CD4-positive, alpha-beta T cell treated with Interleukin-4 for 1 hour (primary cell): ENCODE measurements around the gene ELFN1.

ENCODE experiments used
- DNase-seq, 2 donors: peaks; one replicate each; pipeline ENCODE4 v3.0.0-alpha.2; 2020 to 2022

Gene ELFN1

GRCh38 chr7:1729773-1730172, 59.7 kb downstream of the ELFN1 start:
- DNase-seq: no peak

- DNase-seq: no peak
Observed at GRCh38 chr7:1732072-1732471, 62.0 kb downstream of the ELFN1 start.

GRCh38 chr7:1732645-1733044, 62.6 kb downstream of the ELFN1 start:
- no peak for DNase-seq

GRCh38 chr7:1733206-1733907, 63.3 kb downstream of the ELFN1 start:
- DNase-seq: no peak

- no peak for DNase-seq
Observed at GRCh38 chr7:1733908-1734730, 64.0 kb downstream of the ELFN1 start.

- no peak for DNase-seq
Observed at GRCh38 chr7:1735262-1735661, 65.2 kb downstream of the ELFN1 start.

DNA sequence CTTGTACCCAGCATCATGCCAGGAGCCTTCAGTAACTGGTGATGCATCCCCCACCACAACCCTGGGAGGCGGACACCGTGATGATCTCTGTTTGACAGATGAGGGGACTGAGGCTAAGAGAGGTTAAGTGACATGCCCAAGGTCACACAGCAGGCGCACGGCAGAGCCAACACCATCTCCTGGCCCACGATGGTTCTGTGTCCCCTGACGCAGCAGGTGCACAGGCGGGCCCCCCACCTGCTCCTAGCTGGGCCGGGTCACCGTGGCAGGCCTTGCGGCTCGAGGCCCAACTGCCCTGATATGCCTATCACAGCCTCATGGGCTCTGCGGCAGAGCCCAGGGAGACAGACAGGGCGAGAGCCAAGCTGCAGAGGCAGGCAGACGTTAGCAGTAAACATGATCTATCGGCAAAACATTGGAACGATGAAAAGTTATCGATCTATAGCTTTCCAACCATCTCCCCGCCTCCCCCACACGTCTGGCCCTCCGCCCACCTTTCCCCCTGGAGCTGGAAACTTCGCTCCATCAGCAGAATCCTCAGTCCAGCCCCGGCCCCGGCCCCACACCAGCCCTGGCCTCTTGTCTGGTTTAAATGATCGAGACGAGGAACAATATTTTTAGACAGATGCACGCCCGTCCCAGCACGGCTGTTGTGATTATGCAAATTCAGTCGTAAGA, 65.9 kb downstream of the ELFN1 start:
- no peak for DNase-seq

- no peak for DNase-seq
Observed at GRCh38 chr7:1736484-1736817, 66.4 kb downstream of the ELFN1 start.

DNA sequence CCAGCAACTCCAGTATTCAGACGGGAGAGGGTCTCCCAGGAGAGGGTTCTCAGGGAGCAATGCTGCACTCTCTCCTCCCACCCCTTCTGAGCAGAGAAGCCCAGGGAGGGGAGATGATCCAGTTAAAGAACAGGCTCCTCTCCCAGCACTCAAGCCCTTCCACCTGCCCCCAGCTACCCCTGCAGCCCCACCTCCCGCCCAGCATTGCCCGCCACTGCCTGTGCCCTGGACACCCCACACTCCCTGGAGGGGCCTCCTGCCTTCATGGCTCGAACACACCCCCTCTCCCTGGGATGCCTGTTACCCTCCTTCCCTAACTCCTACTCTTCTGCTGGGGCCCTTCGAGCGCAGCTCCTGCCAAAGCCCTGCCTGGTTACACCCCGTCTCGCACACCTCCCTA, 66.8 kb downstream of the ELFN1 start:
- DNase-seq: no peak

DNA sequence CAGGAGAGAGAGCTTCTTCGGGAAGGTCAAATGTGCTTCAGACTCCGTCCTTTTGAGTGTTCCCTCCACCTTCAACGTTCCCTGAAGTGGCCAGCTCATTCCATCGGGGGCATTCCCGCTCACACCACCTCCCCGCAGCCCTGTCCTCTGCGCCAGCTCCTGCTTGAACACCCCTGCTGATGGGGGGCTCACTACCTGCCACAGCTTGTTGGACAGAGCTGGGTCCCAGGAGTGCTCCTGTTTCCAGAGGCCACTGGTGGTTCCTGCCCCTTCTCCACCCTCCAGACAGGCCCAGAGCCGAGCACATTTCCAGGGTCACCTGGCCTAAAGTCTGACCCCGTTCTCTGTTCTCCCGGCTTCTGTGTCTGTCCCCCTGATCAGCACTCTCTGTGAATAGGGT, 67.4 kb downstream of the ELFN1 start:
- DNase-seq: no peak

- DNase-seq: no peak
Observed at GRCh38 chr7:1737956-1738355, 67.9 kb downstream of the ELFN1 start.

DNA sequence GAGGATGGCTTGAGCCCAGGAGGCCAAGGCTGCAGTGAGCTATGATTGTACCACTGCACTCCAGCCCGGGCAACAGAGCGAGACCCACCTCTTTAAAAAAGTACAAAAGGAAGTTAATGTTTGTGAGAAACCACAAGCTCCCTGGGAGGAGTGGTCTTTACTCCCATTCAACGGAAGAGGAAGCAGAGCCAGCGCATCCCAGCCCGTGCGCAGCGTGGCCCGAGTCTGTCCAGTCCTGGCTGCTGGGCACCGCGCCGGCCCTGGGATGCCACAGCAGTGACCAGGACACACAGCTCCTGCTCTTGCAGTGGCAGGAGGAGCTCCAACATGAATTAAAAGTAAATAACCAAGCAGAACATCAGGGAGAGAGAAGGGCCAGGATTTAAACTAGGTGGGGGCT, 68.4 kb downstream of the ELFN1 start:
- no peak for DNase-seq

DNA sequence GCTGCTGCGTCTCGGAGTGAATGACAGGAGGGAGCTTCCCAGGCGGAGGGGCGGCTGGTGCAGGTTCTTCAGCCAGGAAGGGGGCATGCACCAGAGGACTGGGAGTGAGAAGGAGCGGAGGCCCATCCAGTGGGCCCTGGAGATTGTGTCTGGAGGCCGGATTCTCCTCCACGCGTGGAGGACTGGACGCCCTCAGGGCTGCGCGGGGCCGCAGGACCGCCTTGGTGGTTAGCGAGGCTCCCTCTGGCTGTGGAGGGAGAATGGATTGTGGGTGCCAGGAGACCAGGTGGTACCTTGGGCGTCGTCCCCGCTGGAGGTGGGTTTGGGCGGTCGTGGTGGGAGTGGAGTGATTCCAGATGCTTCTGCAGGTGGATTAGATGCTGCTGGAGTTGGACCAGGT, 68.9 kb downstream of the ELFN1 start:
- no peak for DNase-seq

DNA sequence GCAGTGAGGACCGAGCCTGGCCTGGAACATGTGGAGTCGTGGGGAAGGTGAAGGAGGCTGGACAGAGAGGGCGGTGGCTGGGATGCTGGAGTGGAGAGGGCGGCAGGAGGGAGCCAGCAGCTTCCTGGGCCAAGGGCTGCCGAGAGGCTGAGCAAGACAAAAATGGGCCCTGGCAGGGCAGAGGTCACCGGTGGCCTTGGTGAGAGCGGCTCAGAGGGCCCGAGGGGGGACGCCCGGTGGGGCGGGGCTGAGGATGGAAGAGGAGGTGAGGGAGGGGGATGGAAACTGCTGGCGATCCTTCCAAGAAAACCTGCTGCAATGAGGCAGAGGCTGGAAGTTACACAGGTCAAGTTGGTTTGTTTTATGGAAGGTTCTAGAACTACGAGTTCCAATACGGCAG, 69.5 kb downstream of the ELFN1 start:
- no peak for DNase-seq

DNA sequence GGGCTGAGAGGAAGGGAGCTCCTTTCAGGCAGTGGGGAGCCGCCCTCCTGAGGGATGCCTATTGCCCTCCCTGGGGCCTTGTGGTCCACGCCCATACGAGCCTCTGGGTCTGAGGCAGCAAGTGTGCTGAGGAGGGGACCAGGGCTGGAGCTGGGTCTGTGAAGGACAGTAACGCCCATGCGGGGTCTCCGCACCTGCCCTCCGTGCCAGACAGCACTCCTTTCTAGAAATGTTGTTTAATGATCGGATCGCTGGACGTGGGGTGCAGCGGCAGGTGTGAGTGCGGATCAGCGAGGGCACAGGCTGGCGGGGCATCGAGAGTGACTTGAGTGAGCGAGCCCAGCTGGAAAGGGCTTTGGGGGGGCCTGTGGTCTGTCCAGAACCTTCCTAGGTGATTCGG, 70.1 kb downstream of the ELFN1 start:
- DNase-seq: no peak

DNA sequence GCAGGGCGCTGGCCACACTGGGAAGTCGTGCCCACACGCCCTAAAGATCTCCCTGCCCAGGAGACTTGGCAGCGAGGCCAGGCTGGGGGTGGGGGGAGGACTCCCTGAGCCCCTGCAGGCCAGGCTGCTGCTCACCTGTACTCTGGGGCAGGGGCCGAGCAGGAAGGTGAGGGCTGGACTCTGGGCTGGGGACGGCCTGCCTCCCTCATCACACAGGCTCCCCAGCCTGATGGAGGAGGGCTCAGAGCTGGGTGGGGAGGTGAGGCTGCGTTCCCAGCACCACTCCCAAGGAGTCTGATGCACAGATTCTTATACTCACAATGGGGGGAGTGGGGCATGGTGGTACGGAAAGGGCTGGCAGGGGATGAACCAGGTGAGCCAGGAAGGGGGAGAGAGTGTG, 71.2 kb downstream of the ELFN1 start:
- no peak for DNase-seq

DNA sequence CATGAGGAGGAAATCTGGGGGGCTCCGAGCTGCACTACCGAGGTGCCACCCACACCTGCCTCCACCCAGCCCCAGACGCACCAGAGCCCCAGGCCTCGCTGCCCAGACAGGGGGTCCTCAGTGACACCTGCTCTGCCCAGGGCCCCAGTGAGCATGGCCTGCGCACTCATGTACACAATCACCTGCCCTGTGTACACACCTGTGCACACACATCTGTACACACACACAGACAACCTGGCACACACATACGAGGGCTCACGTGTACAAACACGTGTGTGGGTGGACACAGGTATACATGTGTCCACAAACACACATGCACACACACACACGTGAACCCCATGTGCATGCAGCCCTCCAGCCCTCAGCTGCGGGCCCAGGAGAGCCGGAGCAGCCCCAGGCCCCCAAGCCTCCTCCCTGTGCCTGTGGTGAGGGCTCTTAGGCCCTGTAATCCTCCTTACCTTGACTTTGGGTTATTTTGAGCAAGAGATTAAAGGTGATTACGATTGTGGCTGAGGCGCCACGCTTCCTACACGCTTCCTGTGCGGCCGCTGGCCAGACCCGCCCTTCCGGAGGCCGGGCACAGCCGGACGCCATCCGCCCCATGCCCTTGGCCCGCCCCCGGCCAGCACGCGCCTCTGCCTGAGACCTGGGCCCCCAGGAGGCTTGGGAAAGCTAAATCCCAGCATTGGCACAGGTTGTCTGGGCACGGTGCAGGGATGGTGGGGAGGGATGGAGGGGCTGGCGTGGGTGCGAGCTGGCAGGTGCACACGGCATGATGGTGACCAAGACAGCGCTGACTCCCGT, 71.9 kb downstream of the ELFN1 start:
- peak; percentile 18 to 22 for DNase-seq

GRCh38 chr7:1742555-1743303, 72.7 kb downstream of the ELFN1 start:
- peak; percentile 32 to 34 for DNase-seq

DNA sequence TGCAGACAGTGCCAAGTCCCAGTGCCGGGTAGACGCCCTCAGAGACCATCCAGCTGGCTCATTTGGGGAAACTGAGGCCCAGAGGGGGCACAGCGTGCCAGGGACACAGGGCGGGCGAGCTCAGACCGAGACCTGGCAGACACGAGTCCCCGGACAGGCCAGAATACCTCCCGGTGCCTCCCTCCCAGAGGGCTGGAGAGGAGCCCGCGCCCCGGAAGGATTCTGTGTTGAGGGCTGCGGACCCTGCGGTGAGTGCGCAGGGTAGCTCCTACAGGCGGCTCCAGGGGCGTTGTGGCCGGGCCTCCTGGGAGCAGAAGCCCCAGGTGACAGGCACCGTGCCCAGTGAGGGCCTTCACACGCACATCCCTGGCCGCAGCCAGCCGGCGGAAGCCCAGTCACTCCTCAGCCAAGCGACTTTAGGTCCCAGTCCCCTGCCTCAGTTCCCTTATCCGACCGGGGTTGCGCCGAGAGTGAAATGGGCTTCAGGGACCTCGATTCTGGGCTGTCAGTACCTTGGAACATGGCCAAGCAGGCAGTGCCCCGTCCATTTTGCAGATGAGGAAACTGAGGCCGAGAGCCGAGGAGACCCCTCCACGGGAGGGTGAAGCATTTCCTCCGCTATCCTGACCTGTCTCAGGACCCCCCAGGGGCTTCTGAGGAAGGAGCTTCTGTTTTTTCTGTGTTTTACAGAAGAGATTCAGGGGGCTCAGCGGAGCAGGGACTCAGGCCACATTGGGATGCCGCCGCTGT, 73.6 kb downstream of the ELFN1 start:
- DNase-seq: no peak

- no peak for DNase-seq
Observed at GRCh38 chr7:1744296-1745017, 74.4 kb downstream of the ELFN1 start.

GRCh38 chr7:1745018-1745532, 75.0 kb downstream of the ELFN1 start:
- DNase-seq: no peak
